SK-N-SH (cell line): ENCODE measurements around the gene SUPT4H1. TPM values are rescaled to one million over a fixed set of nuclear protein-coding genes. Genes with fewer than 3 reads are reported as not detected.

Experiments
- CTCF ChIA-PET: fragments of 300-600, 350-600 bp; formaldehyde crosslinking; extraction: SDS; loops from one replicate; lab custom pipeline; 2021; lab: Yijun Ruan, JAX
- POLR2A ChIA-PET: fragments of 350-600 bp; sonication (Branson Sonifier 250); formaldehyde crosslinking; extraction: SDS; loops from one replicate; lab custom pipeline; 2020; ENCODE audit warnings: antibody characterized with exemption, inconsistent platforms; lab: Yijun Ruan, JAX
- DNase-seq: peaks from one replicate; pipeline ENCODE4 v3.0.0; 2012
- H2AFZ ChIP-seq: fragments of 200-600 bp; sonication (generic); 2 replicates; pipeline ENCODE4 v1.8.1; 2016; ENCODE audit warnings: antibody characterized with exemption, mild to moderate bottlenecking, low read depth
- H3F3A ChIP-seq: fragments of 200-600 bp; sonication (generic); replicated peaks from 2 replicates; pipeline ENCODE3; 2016; ENCODE audit warnings: antibody characterized with exemption, mild to moderate bottlenecking; ENCODE audit not compliant: insufficient read depth
- H3K27ac ChIP-seq, 2 experiments: fragments of 200-500 bp in 1 of 2; fragments of 200-600 bp in 1 of 2; sonication (Bioruptor generic) in 1 of 2; sonication (generic), shearing (Covaris generic) in 1 of 2; 2 replicates each; pipeline versions ENCODE4 v1.5.1 to v1.6.1; 2014 to 2016; ENCODE audit warnings: low read depth in 2 of 2, inconsistent platforms in 1 of 2, low read length in 1 of 2, mild to moderate bottlenecking in 1 of 2, mixed read lengths in 1 of 2
- H3K27me3 ChIP-seq: fragments of 200-600 bp; sonication (generic), shearing (Covaris generic); 2 replicates; pipeline ENCODE4 v1.6.1; 2016; ENCODE audit warnings: mixed run types; ENCODE audit not compliant: insufficient read depth
- H3K36me3 ChIP-seq, 2 experiments: fragments of 200-500 bp in 1 of 2; fragments of 200-600 bp in 1 of 2; sonication (Bioruptor generic) in 1 of 2; sonication (generic) in 1 of 2; replicated peaks in 1 of 2; 2 replicates each; pipeline versions ENCODE3 to v1.5.1; 2014 to 2016; ENCODE audit warnings: low read length in 1 of 2, mild to moderate bottlenecking in 1 of 2; ENCODE audit not compliant: insufficient read depth in 2 of 2, control insufficient read depth in 1 of 2
- H3K4me1 ChIP-seq, 2 experiments: fragments of 200-500 bp in 1 of 2; fragments of 200-600 bp in 1 of 2; sonication (Bioruptor generic) in 1 of 2; sonication (generic), shearing (Covaris generic) in 1 of 2; 2 replicates each; pipeline versions ENCODE4 v1.5.1 to v1.6.1; 2014 to 2016; ENCODE audit warnings: low read depth in 1 of 2, low read length in 1 of 2, mixed run types in 1 of 2; ENCODE audit not compliant: insufficient read depth in 2 of 2, control insufficient read depth in 1 of 2
- H3K4me2 ChIP-seq: fragments of 200-600 bp; sonication (generic), shearing (Covaris generic); 2 replicates; pipeline ENCODE4 v1.6.1; 2017; ENCODE audit warnings: mixed run types
- H3K4me3 ChIP-seq, 2 experiments: fragments of 200-500 bp in 1 of 2; fragments of 200-600 bp in 1 of 2; sonication (Bioruptor generic) in 1 of 2; sonication (generic), shearing (Covaris generic) in 1 of 2; 2 replicates each; pipeline versions ENCODE4 v1.5.1 to v1.8.1; 2014 to 2016; ENCODE audit warnings: low read depth in 2 of 2, inconsistent platforms in 1 of 2, low read length in 1 of 2, mild to moderate bottlenecking in 1 of 2, mixed read lengths in 1 of 2, moderate library complexity in 1 of 2
- H3K79me2 ChIP-seq: fragments of 200-600 bp; sonication (generic); 2 replicates; pipeline ENCODE4 v1.8.1; 2017; ENCODE audit warnings: mild to moderate bottlenecking; ENCODE audit not compliant: insufficient read depth
- H3K9ac ChIP-seq: fragments of 200-600 bp; sonication (generic); 2 replicates; pipeline ENCODE4 v1.6.1; 2017; ENCODE audit warnings: mixed run types
- H3K9me2 ChIP-seq: fragments of 200-600 bp; sonication (generic); 2 replicates; pipeline ENCODE4 v1.6.1; 2017; ENCODE audit warnings: mixed run types
- H3K9me3 ChIP-seq: fragments of 200-600 bp; sonication (generic); 2 replicates; pipeline ENCODE4 v1.6.1; 2017; ENCODE audit warnings: mixed run types, mild to moderate bottlenecking, moderate library complexity
- H4K20me1 ChIP-seq: fragments of 200-600 bp; sonication (generic); 2 replicates; pipeline ENCODE4 v1.6.1; 2017; ENCODE audit warnings: mild to moderate bottlenecking, mixed run types; ENCODE audit not compliant: insufficient read depth
- EP300 ChIP-seq, 2 experiments: IDR thresholded peaks; 2 replicates each; pipeline versions ENCODE4 v1.4.0 to v1.6.1; 2012; ENCODE audit warnings: borderline replicate concordance in 1 of 2, low read depth in 1 of 2, low read length in 1 of 2
- EZH2phosphoT487 ChIP-seq: fragments of 200-600 bp; sonication (generic); IDR thresholded peaks from 2 replicates; pipeline ENCODE4 v1.6.1; 2017; ENCODE audit warnings: low read depth, mixed run types, mild to moderate bottlenecking, antibody characterized with exemption, moderate library complexity, borderline replicate concordance
- FOSL2 ChIP-seq: IDR thresholded peaks from 2 replicates; pipeline ENCODE4 v1.4.0; 2012; ENCODE audit warnings: low read depth, mild to moderate bottlenecking, moderate library complexity, borderline replicate concordance
- GABPA ChIP-seq: IDR thresholded peaks from 2 replicates; pipeline ENCODE4 v1.4.0; 2012; ENCODE audit warnings: low read depth, mild to moderate bottlenecking
- JUND ChIP-seq: IDR thresholded peaks from 2 replicates; pipeline ENCODE4 v1.4.0; 2012
- MEF2A ChIP-seq: IDR thresholded peaks from 2 replicates; pipeline ENCODE4 v1.4.0; 2012; ENCODE audit warnings: low read depth, borderline replicate concordance
- RAD21 ChIP-seq: IDR thresholded peaks from 2 replicates; pipeline ENCODE4 v1.6.1; 2012; ENCODE audit warnings: mild to moderate bottlenecking, low read length
- RFX5 ChIP-seq: IDR thresholded peaks from 2 replicates; pipeline ENCODE4 v1.6.1; 2012; ENCODE audit warnings: mild to moderate bottlenecking, improper control_type of control experiment, low read length
- TCF12 ChIP-seq: IDR thresholded peaks from 2 replicates; pipeline ENCODE4 v1.4.0; 2012
- WGBS: methylation state at CpG from one replicate; pipeline ENCODE4 v1.1.6; 2017; ENCODE audit warnings: low lambda C conversion rate; 5-methylcytosine and 5-hydroxymethylcytosine counted together
- polyA plus RNA-seq, 3 experiments: library from polyadenylated mRNA; depleted of rRNA; stranded (reverse); fragments of >200 nt; gene quantifications; 2 replicates each; pipeline ENCODE4 v1.2.3, GENCODE V29; 2012
- TF ChIP-seq, protein P1 (sequence below): fragments of 200-600 bp; sonication (generic); IDR thresholded peaks from 2 replicates; pipeline ENCODE4 v1.6.1; 2017; ENCODE audit warnings: antibody characterized with exemption, mild to moderate bottlenecking, moderate library complexity
- TF ChIP-seq, protein P2 (sequence below): IDR thresholded peaks from 2 replicates; pipeline ENCODE4 v1.4.0; 2012; ENCODE audit warnings: low read depth, borderline replicate concordance
- TF ChIP-seq, protein P3 (sequence below): IDR thresholded peaks from 2 replicates; pipeline ENCODE4 v1.4.0; 2012; ENCODE audit warnings: low read depth, borderline replicate concordance
- TF ChIP-seq, protein P4 (sequence below): IDR thresholded peaks from 2 replicates; pipeline ENCODE4 v1.4.0; 2012; ENCODE audit warnings: low read depth

SUPT4H1 gene
- polyA plus RNA-seq, 1 of the 3 experiments (the other 2 are of a cell fraction) = 165 TPM

DNA sequence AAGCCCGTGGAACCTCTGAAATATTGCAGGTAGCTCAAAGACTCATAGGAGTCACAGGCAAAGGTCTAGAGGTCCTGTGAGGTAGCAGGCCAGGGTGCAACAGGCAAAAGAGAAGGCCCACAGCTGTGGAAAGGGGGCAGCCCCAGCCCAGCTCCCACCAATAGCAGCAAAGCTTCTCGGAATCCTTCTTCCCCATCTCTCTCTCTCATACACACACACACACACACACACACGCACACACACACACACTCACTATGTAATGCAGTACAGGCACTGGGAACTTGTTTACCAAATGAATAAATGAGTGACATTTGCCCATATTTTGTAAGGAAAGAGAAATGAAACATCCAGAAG is 16.8 kb upstream of the SUPT4H1 start:
- Histone ChIP-seq H3K9ac (no peak overlapping the region), H3K4me1 (no peaks in the 10 kb centered on the region; a peak in 1 of 4 replicates), H3K27ac (no peak overlapping the region), H2AFZ (no peak overlapping the region), H3K9me2 (no peaks in the 10 kb centered on the region), H3K27me3 (peaks cover 4% of the 10 kb centered on the region; the same call in 1 of the 2 replicates), H3K36me3 (no peaks in the 10 kb centered on the region), H3K79me2 (no peaks in the 10 kb centered on the region), H3K9me3 (no peaks in the 10 kb centered on the region), H3K4me3 (no peak overlapping the region), H3K4me2 (no peak overlapping the region), H3F3A (no peaks in the 10 kb centered on the region), H4K20me1 (no peaks in the 10 kb centered on the region)
- POLR2A ChIA-PET = interaction anchor here (1.3 kb wide), 1 partner anchor 17 kb away, joined by 3 read pairs; the partner anchor contains the start of gene SUPT4H1
- TF ChIP-seq EP300 (IDR thresholded peaks at IDR 0.05; ENCODE audit: borderline replicate concordance in 1 of 2, low read depth in 1 of 2, low read length in 1 of 2) (no peak), EZH2phosphoT487 (no peak), JUND (no peak), GABPA (no peak), TCF12 (no peak), MEF2A (no peak), FOSL2 (no peak), RAD21 (no peak), RFX5 (no peak)
- TF ChIP-seq, protein P1, sequence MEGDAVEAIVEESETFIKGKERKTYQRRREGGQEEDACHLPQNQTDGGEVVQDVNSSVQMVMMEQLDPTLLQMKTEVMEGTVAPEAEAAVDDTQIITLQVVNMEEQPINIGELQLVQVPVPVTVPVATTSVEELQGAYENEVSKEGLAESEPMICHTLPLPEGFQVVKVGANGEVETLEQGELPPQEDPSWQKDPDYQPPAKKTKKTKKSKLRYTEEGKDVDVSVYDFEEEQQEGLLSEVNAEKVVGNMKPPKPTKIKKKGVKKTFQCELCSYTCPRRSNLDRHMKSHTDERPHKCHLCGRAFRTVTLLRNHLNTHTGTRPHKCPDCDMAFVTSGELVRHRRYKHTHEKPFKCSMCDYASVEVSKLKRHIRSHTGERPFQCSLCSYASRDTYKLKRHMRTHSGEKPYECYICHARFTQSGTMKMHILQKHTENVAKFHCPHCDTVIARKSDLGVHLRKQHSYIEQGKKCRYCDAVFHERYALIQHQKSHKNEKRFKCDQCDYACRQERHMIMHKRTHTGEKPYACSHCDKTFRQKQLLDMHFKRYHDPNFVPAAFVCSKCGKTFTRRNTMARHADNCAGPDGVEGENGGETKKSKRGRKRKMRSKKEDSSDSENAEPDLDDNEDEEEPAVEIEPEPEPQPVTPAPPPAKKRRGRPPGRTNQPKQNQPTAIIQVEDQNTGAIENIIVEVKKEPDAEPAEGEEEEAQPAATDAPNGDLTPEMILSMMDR = no peak
- TF ChIP-seq, protein P2, sequence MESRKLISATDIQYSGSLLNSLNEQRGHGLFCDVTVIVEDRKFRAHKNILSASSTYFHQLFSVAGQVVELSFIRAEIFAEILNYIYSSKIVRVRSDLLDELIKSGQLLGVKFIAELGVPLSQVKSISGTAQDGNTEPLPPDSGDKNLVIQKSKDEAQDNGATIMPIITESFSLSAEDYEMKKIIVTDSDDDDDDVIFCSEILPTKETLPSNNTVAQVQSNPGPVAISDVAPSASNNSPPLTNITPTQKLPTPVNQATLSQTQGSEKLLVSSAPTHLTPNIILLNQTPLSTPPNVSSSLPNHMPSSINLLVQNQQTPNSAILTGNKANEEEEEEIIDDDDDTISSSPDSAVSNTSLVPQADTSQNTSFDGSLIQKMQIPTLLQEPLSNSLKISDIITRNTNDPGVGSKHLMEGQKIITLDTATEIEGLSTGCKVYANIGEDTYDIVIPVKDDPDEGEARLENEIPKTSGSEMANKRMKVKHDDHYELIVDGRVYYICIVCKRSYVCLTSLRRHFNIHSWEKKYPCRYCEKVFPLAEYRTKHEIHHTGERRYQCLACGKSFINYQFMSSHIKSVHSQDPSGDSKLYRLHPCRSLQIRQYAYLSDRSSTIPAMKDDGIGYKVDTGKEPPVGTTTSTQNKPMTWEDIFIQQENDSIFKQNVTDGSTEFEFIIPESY = no peak
- TF ChIP-seq, protein P3, sequence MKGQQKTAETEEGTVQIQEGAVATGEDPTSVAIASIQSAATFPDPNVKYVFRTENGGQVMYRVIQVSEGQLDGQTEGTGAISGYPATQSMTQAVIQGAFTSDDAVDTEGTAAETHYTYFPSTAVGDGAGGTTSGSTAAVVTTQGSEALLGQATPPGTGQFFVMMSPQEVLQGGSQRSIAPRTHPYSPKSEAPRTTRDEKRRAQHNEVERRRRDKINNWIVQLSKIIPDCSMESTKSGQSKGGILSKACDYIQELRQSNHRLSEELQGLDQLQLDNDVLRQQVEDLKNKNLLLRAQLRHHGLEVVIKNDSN = no peak
- TF ChIP-seq, protein P4, sequence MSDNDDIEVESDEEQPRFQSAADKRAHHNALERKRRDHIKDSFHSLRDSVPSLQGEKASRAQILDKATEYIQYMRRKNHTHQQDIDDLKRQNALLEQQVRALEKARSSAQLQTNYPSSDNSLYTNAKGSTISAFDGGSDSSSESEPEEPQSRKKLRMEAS = no peak
- CTCF ChIA-PET = interaction anchor here (0.7 to 5.7 kb wide), 4 partner anchors 22 to 120 kb away, joined by 3 to 21 read pairs (median 3); partner anchors contain the start of gene RNF43
- no peak for DNase-seq
- WGBS = 41% methylated on average over 3 of the region's 3 CpGs

DNA sequence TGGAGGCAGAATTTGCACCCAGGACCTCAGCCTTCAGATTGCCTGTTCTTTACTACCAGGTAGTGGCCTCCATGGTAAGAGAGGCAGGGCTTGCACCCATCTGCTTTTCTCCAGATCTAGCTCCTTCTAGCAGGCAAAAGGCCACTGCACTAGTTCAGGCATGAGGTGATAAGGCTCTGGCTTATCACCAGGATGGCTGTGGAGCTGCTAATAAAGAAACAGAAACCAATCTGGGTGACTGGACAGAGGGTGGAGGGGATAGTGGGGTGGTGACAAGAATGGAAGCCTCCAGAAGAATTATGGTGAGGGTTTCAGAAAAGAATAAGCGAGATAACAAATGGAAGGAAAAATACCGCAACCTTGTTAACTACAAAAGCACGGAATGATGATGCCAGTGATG is 15.5 kb upstream of the SUPT4H1 start:
- Histone ChIP-seq H3K4me1 (no peaks in the 10 kb centered on the region; a peak in 1 of 4 replicates), H3K36me3 (no peaks in the 10 kb centered on the region), H3K27ac (no peak overlapping the region), H2AFZ (no peak overlapping the region), H3K79me2 (no peaks in the 10 kb centered on the region), H3K4me3 (no peak overlapping the region), H4K20me1 (no peaks in the 10 kb centered on the region), H3K9me3 (no peaks in the 10 kb centered on the region), H3F3A (no peaks in the 10 kb centered on the region), H3K4me2 (no peak overlapping the region), H3K9me2 (no peaks in the 10 kb centered on the region), H3K9ac (no peak overlapping the region), H3K27me3 (peaks cover 18% of the 10 kb centered on the region; the same call in 1 of the 2 replicates)
- WGBS = 41% methylated on average over 3 of the region's 3 CpGs
- no peak for DNase-seq
- POLR2A ChIA-PET = no interaction called here
- CTCF ChIA-PET = interaction anchor here (1.5 kb wide), 1 partner anchor 50 kb away, joined by 3 read pairs; the partner anchor contains the start of gene RNF43
- TF ChIP-seq, protein P1 = no peak
